Measurements from ENCODE around the gene TNRC6B. TPM values are rescaled to one million over a fixed set of nuclear protein-coding genes. Genes with fewer than 3 reads are reported as not detected.
"Not testable (repeated sequence)": the region's sequence is repeated elsewhere in the genome, so short reads cannot be mapped to it uniquely, and the experiment has no call there.

Gene TNRC6B
- total RNA-seq, 1 experiment from 2014 or later: 58.1 TPM

DNA sequence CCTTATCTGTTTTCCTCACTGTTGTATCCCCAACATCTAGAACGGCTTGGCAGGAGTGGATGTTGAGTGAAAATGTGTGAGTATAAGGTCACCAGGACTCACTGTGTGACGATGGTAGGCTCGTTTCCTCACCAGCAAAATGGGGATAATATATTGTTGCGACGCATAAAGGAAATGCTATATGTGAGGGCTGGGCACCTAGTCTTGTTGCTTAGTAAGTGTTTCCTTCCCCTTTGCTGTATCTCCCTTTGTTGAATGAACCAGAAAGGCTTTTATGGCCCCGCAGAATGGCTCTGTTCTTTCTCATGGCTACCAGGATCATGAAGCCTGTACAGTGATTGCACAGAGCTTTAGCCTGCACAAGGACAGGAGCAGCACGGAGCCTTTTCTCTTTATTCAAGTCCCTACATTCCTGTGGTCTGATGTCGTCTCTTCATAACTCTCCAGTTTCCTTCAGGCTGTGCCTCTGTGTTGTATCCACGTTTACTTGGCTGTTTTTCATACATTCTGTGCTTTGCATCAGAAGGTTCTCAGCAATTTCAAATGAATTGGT is 5.4 kb downstream of the TNRC6B start:
- no peak for DNase-seq
- WGBS (ENCODE audit: extremely low coverage, insufficient read length, low lambda C conversion rate): no CpG with 5 or more reads among the region's 9 CpGs
- H4K20me1 ChIP-seq (ENCODE audit: control insufficient read depth, insufficient read depth, insufficient read length): no peaks in the 10 kb centered on the region
- H2BK120ac ChIP-seq (ENCODE audit: low read depth, low read length, poor library complexity, severe bottlenecking): no peak overlapping the region
- no peaks in the 10 kb centered on the region for H3K9me3 ChIP-seq (ENCODE audit: control insufficient read depth, low read depth, low read length)
- no peak overlapping the region for H3K4ac ChIP-seq (ENCODE audit: low read depth, low read length)
- no peak overlapping the region for H4K5ac ChIP-seq (ENCODE audit: insufficient read length, low read depth, low read length)
- H3K23me2 ChIP-seq (ENCODE audit: insufficient read length, low read depth, low read length, poor library complexity, severe bottlenecking): no peaks in the 10 kb centered on the region
- H3K27ac ChIP-seq (ENCODE audit: insufficient read length, low read depth, low read length): no peak overlapping the region
- H3K4me3 Mint-ChIP-seq: no peak overlapping the region
- H2AK5ac ChIP-seq (ENCODE audit: insufficient read length, low read length): no peak overlapping the region
- no peak overlapping the region for H2BK12ac ChIP-seq (ENCODE audit: insufficient read length, low read depth, low read length)
- H2BK5ac ChIP-seq (ENCODE audit: insufficient read length, low read length): no peak overlapping the region
- peaks cover 2 to 20% (median 12%) of the 10 kb centered on the region in 3 experiments; a peak in 6 of 7 replicates for H3K36me3 Mint-ChIP-seq (ENCODE audit: insufficient read depth in 1 of 3, low read depth in 3 of 3)
- peaks cover 10% of the 10 kb centered on the region; the same call in 1 of the 2 replicates for H3K4me1 ChIP-seq (ENCODE audit: insufficient read depth, low read length)
- H3K79me2 ChIP-seq (ENCODE audit: insufficient read depth, low read length): peaks cover 70% of the 10 kb centered on the region
- no peak overlapping the region for H4K91ac ChIP-seq (ENCODE audit: insufficient read length, low read depth, low read length)
- H3K18ac ChIP-seq (ENCODE audit: insufficient read length, low read depth, low read length): no peak overlapping the region
- no peak overlapping the region for H3K23ac ChIP-seq (ENCODE audit: insufficient read length, low read depth, low read length)
- no peak overlapping the region for H3K56ac ChIP-seq (ENCODE audit: insufficient read length, low read depth, low read length)
- H3K9me3 Mint-ChIP-seq: peaks cover 2 to 3% of the 10 kb centered on the region in 2 experiments; a peak in 3 of 5 replicates
- H3K14ac ChIP-seq (ENCODE audit: insufficient read depth, low read length): no peak overlapping the region
- no peaks in the 10 kb centered on the region for H3K27me3 Mint-ChIP-seq (ENCODE audit: low read depth)
- peaks cover 3% of the 10 kb centered on the region for H3K79me1 ChIP-seq (ENCODE audit: insufficient read depth, low read depth, low read length, poor library complexity, severe bottlenecking)
- peak overlapping the region; percentile 36 to 76 (median 73); a peak in 4 of 7 replicates for H3K27ac Mint-ChIP-seq
- H3K27me3 ChIP-seq (ENCODE audit: insufficient read depth, low read length): no peaks in the 10 kb centered on the region
- H4K8ac ChIP-seq (replicated peaks; ENCODE audit: insufficient read length, low read depth, low read length): no peak overlapping the region
- H3K4me1 Mint-ChIP-seq: peaks cover 65 to 67% of the 10 kb centered on the region in 2 experiments
- H3T11ph ChIP-seq (ENCODE audit: low read length): no peak overlapping the region
- H2BK20ac ChIP-seq (ENCODE audit: low read depth, low read length, poor library complexity, severe bottlenecking): no peak overlapping the region
- no peak overlapping the region for H3K9ac ChIP-seq (ENCODE audit: extremely low read depth, insufficient read length, low read length)
- no peak overlapping the region for H2AFZ ChIP-seq (ENCODE audit: low read length)
- no peak overlapping the region for H2BK15ac ChIP-seq (ENCODE audit: low read depth, low read length)
- TF ChIP-seq, protein P1, sequence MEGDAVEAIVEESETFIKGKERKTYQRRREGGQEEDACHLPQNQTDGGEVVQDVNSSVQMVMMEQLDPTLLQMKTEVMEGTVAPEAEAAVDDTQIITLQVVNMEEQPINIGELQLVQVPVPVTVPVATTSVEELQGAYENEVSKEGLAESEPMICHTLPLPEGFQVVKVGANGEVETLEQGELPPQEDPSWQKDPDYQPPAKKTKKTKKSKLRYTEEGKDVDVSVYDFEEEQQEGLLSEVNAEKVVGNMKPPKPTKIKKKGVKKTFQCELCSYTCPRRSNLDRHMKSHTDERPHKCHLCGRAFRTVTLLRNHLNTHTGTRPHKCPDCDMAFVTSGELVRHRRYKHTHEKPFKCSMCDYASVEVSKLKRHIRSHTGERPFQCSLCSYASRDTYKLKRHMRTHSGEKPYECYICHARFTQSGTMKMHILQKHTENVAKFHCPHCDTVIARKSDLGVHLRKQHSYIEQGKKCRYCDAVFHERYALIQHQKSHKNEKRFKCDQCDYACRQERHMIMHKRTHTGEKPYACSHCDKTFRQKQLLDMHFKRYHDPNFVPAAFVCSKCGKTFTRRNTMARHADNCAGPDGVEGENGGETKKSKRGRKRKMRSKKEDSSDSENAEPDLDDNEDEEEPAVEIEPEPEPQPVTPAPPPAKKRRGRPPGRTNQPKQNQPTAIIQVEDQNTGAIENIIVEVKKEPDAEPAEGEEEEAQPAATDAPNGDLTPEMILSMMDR (conservative IDR thresholded peaks at IDR 0.05): no peak
- peak overlapping the region; percentile 1 for H3K4me2 ChIP-seq (ENCODE audit: insufficient read depth, insufficient read length, low read length)

DNA sequence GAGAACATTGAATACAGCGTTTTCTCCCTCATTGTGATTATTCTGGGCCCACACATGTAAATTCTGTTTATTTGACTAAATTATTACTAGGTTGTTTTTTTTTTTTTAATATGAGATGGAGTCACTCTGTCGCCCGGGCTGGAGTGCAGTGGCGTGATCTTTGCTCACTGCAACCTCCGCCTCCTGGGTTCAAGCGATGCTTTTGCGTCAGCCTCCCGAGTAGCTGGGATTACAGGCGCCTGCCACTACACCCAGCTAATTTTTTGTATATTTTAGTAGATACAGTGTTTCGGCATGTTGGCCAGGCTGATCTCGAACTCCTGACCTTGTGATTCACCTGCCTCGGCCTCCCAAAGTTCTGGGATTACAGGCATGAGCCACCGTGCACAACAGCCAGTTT is 5.9 kb downstream of the TNRC6B start:
- Mint-ChIP-seq H3K27ac (peak overlapping the region in 1 of 3 experiments; percentile 36; a peak in 1 of 7 replicates), H3K4me1 (peaks cover 70 to 72% of the 10 kb centered on the region in 2 experiments), H3K36me3 (ENCODE audit: insufficient read depth in 1 of 3, low read depth in 3 of 3) (peaks cover 2 to 18% (median 12%) of the 10 kb centered on the region in 3 experiments; a peak in 6 of 7 replicates)
- not testable (repeated sequence) for H2BK20ac ChIP-seq (ENCODE audit: low read depth, low read length, poor library complexity, severe bottlenecking); H3K4me3 Mint-ChIP-seq; H2AK5ac ChIP-seq (ENCODE audit: insufficient read length, low read length); H3K9me3 Mint-ChIP-seq; H2BK120ac ChIP-seq (ENCODE audit: low read depth, low read length, poor library complexity, severe bottlenecking); H2BK5ac ChIP-seq (ENCODE audit: insufficient read length, low read length); H3K9ac ChIP-seq (ENCODE audit: extremely low read depth, insufficient read length, low read length); H3K27me3 Mint-ChIP-seq (ENCODE audit: low read depth); H3T11ph ChIP-seq (ENCODE audit: low read length); H3K79me1 ChIP-seq (ENCODE audit: insufficient read depth, low read depth, low read length, poor library complexity, severe bottlenecking); H3K18ac ChIP-seq (ENCODE audit: insufficient read length, low read depth, low read length); H3K56ac ChIP-seq (ENCODE audit: insufficient read length, low read depth, low read length); H4K8ac ChIP-seq (replicated peaks; ENCODE audit: insufficient read length, low read depth, low read length); H4K20me1 ChIP-seq (ENCODE audit: control insufficient read depth, insufficient read depth, insufficient read length); H2AFZ ChIP-seq (ENCODE audit: low read length); H3K23me2 ChIP-seq (ENCODE audit: insufficient read length, low read depth, low read length, poor library complexity, severe bottlenecking); H4K91ac ChIP-seq (ENCODE audit: insufficient read length, low read depth, low read length); H2BK15ac ChIP-seq (ENCODE audit: low read depth, low read length); H3K23ac ChIP-seq (ENCODE audit: insufficient read length, low read depth, low read length); H2BK12ac ChIP-seq (ENCODE audit: insufficient read length, low read depth, low read length); H4K5ac ChIP-seq (ENCODE audit: insufficient read length, low read depth, low read length); H3K14ac ChIP-seq (ENCODE audit: insufficient read depth, low read length); H3K4me1 ChIP-seq (ENCODE audit: insufficient read depth, low read length); H3K27ac ChIP-seq (ENCODE audit: insufficient read length, low read depth, low read length); H3K4ac ChIP-seq (ENCODE audit: low read depth, low read length); H3K9me3 ChIP-seq (ENCODE audit: control insufficient read depth, low read depth, low read length); H3K27me3 ChIP-seq (ENCODE audit: insufficient read depth, low read length); DNase-seq
- Histone ChIP-seq H3K4me2 (ENCODE audit: insufficient read depth, insufficient read length, low read length) (peak overlapping the region; percentile 1), H3K79me2 (ENCODE audit: insufficient read depth, low read length) (peaks cover 73% of the 10 kb centered on the region)
- no CpG with 5 or more reads among the region's 13 CpGs for WGBS (ENCODE audit: extremely low coverage, insufficient read length, low lambda C conversion rate)

All from H9 (cell line).